WTC11 (cell line): ENCODE data around the gene PKP1.

Source experiments
- ATF1 ChIP-seq: sonication (generic); formaldehyde crosslinking; IDR thresholded peaks from 2 replicates; pipeline ENCODE4 v1.8.1; 2023; ENCODE audit warnings: mild to moderate bottlenecking, moderate library complexity, missing genetic modification reagents
- ATF2 ChIP-seq: sonication (generic); formaldehyde crosslinking; IDR thresholded peaks from 2 replicates; pipeline ENCODE4 v1.8.1; 2022; ENCODE audit warnings: low read depth, missing genetic modification reagents, borderline replicate concordance
- ATF3 ChIP-seq: sonication (generic); formaldehyde crosslinking; conservative IDR thresholded peaks from 2 replicates; pipeline ENCODE4 v1.8.1; 2022; ENCODE audit warnings: mild to moderate bottlenecking, missing genetic modification reagents
- ATF6 ChIP-seq: sonication (generic); formaldehyde crosslinking; IDR thresholded peaks from 2 replicates; pipeline ENCODE4 v1.8.1; 2023; ENCODE audit warnings: mild to moderate bottlenecking, missing genetic modification reagents
- CREB1 ChIP-seq: sonication (generic); formaldehyde crosslinking; IDR thresholded peaks from 2 replicates; pipeline ENCODE4 v1.8.0; 2023; ENCODE audit warnings: mild to moderate bottlenecking, missing genetic modification reagents
- CTCF ChIP-seq: fragments of 200-600 bp; IDR thresholded peaks from 2 replicates; pipeline ENCODE4 v1.8.0; 2022; ENCODE audit warnings: antibody characterized with exemption
- E2F5 ChIP-seq: sonication (generic); formaldehyde crosslinking; IDR thresholded peaks from 2 replicates; pipeline ENCODE4 v1.8.1; 2022; ENCODE audit warnings: mild to moderate bottlenecking, moderate library complexity, missing genetic modification reagents
- FOXP1 ChIP-seq: sonication (generic); formaldehyde crosslinking; IDR thresholded peaks from 2 replicates; pipeline ENCODE4 v1.8.0; 2022; ENCODE audit warnings: missing genetic modification reagents, mild to moderate bottlenecking, moderate library complexity, borderline replicate concordance
- MLX ChIP-seq: sonication (generic); formaldehyde crosslinking; IDR thresholded peaks from 2 replicates; pipeline ENCODE4 v1.8.1; 2023; ENCODE audit warnings: mild to moderate bottlenecking, missing genetic modification reagents, moderate library complexity
- PREB ChIP-seq: sonication (generic); formaldehyde crosslinking; IDR thresholded peaks from 2 replicates; pipeline ENCODE4 v1.8.1; 2022; ENCODE audit warnings: mild to moderate bottlenecking, missing genetic modification reagents, moderate library complexity, borderline replicate concordance
- TEAD1 ChIP-seq: sonication (generic); formaldehyde crosslinking; IDR thresholded peaks from 2 replicates; pipeline ENCODE4 v1.8.0; 2022; ENCODE audit warnings: mild to moderate bottlenecking, missing genetic modification reagents
- ZBTB21 ChIP-seq: sonication (generic); formaldehyde crosslinking; IDR thresholded peaks from 2 replicates; pipeline ENCODE4 v1.8.1; 2023; ENCODE audit warnings: mild to moderate bottlenecking, missing genetic modification reagents, borderline replicate concordance
- ZNF263 ChIP-seq: sonication (generic); formaldehyde crosslinking; IDR thresholded peaks from 2 replicates; pipeline ENCODE4 v1.8.1; 2022; ENCODE audit warnings: low read depth, mild to moderate bottlenecking, moderate library complexity, missing genetic modification reagents

- no peak for TF ChIP-seq ATF3
- no peak for TF ChIP-seq CTCF
- TF ChIP-seq MLX (CRISPR knock-in tag): no peak
- TF ChIP-seq ATF1 (CRISPR knock-in tag): no peak
- no peak for TF ChIP-seq CREB1 (CRISPR knock-in tag)
- no peak for TF ChIP-seq FOXP1 (CRISPR knock-in tag)
- TF ChIP-seq TEAD1 (CRISPR knock-in tag): no peak
- no peak for TF ChIP-seq ATF6
- no peak for TF ChIP-seq ZNF263
- TF ChIP-seq PREB (CRISPR knock-in tag): no peak
- TF ChIP-seq E2F5 (CRISPR knock-in tag): no peak
- TF ChIP-seq ZBTB21 (CRISPR knock-in tag): no peak
- no peak for TF ChIP-seq ATF2 (CRISPR knock-in tag)
Observed at GRCh38 chr1:201248721-201249559, 34.4 kb upstream of the PKP1 start.
